Right cardiac atrium (tissue), 5 donors: Measurements from ENCODE around the gene CTSS. TPM values are rescaled to one million over a fixed set of nuclear protein-coding genes. Genes with fewer than 3 reads are reported as not detected.
"Not testable (repeated sequence)": the region's sequence is repeated elsewhere in the genome, so short reads cannot be mapped to it uniquely, and the experiment has no call there.

Experiments
- ATAC-seq, 2 donors: fragments of 200-7000 bp; cut with Tn5 transposase; one replicate each; pipeline versions ENCODE4 v1.8.0 to v1.9.1; 2020; ENCODE audit warnings: moderate library complexity in 2 of 2, mild to moderate bottlenecking in 1 of 2
- DNase-seq, 3 donors: peaks; one replicate each; pipeline ENCODE4 v3.0.0-alpha.2; 2020
- H3K27ac ChIP-seq: one replicate; pipeline ENCODE4 v1.5.1; 2013; ENCODE audit warnings: mild to moderate bottlenecking, low read length, control low read depth, moderate library complexity
- H3K27me3 ChIP-seq: one replicate; pipeline ENCODE4 v1.6.1; 2013; ENCODE audit not compliant: control insufficient read depth, insufficient read depth
- H3K4me1 ChIP-seq: one replicate; pipeline ENCODE4 v1.6.1; 2013; ENCODE audit warnings: low read length; ENCODE audit not compliant: control insufficient read depth, insufficient read depth
- H3K4me3 ChIP-seq: one replicate; pipeline ENCODE4 v1.5.1; 2013; ENCODE audit warnings: low read length, control low read depth
- H3K9me3 ChIP-seq: one replicate; pipeline ENCODE4 v1.6.1; 2013; ENCODE audit warnings: low read length; ENCODE audit not compliant: control insufficient read depth
- WGBS: extraction: QIAGEN DNeasy Blood & Tissue Kit; methylation state at CpG from one replicate; pipeline ENCODE4 v1.1.7; 2013; 5-methylcytosine and 5-hydroxymethylcytosine counted together
- intact Hi-C, 4 donors: fragments of 100-400 bp; cut with DNase I; formaldehyde crosslinking; loops; one replicate each; pipeline versions ENCODE4 v1.11.0 to v1.14.0; 2022 to 2023
- polyA plus RNA-seq: library from polyadenylated mRNA; stranded (reverse); fragments of 200-250 nt; gene quantifications from one replicate; pipeline ENCODE4 v1.2.3, GENCODE V29; 2013
- total RNA-seq, 4 donors: library from RNA; stranded (reverse); fragmentation: NEBNext Ultra II Directional; extraction: Animal tissue kit (Norgen Biotek cat#: 25700); gene quantifications; one replicate each; pipeline ENCODE4 v1.2.1, GENCODE V29; 2021
- donor health status: healthy with polysubstance abuse.
- donor health status: DM: no; HTN: yes; CAD: no.
- donor health status: DM: no; HTN: no; CAD: no.
- donor health status: DM: no; HTN: yes; CAD: no; lungs with severe emphysema.
- donor health status: DM: yes; HTN: yes; CAD: no.

The CTSS gene
- total and polyA plus RNA-seq, 5 donors: 8.7 to 64.7 (median 48.1) TPM

GRCh38 chr1:150798525-150798924 lies 32.9 kb upstream of the CTSS start:
- WGBS: 66% methylated on average over 4 of the region's 4 CpGs
- intact Hi-C loops: no loop called here
- ATAC-seq (no peak), DNase-seq (no peak)
- peaks cover 1% of the 10 kb centered on the region for H3K4me1 ChIP-seq
- H3K4me3 ChIP-seq: no peak overlapping the region
- no peak overlapping the region for H3K27ac ChIP-seq
- no peaks in the 10 kb centered on the region for H3K9me3 ChIP-seq
- H3K27me3 ChIP-seq: no peaks in the 10 kb centered on the region

- H3K4me3 ChIP-seq: no peak overlapping the region
- H3K9me3 ChIP-seq: no peaks in the 10 kb centered on the region
- no peaks in the 10 kb centered on the region for H3K27me3 ChIP-seq
- no peak for DNase-seq
- H3K4me1 ChIP-seq: peaks cover 1% of the 10 kb centered on the region
- no peak for ATAC-seq
- intact Hi-C loops: no loop called here
- 75% methylated on average over 3 of the region's 3 CpGs for WGBS
- no peak overlapping the region for H3K27ac ChIP-seq
These were observed 30.8 kb upstream of the CTSS start for GRCh38 chr1:150796374-150796773.

DNA sequence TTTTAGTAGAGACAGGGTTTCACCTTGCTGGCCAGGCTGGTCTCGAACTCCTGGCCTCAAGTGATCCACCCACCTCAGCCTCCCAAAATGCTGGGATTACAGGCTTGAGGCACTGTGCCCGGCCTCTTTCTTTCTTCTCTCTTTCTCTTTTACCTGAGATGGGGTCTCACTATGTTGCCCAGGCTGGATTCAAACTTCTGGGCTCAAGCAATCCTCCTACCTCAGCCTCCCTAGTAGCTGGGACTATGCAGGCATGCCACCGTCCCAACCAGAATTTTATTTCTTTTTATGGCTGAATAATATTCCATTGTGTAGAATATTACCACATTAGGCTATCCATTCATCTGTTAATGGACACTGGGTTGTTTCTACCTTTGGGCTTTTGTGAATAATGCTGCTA lies 28.2 kb upstream of the CTSS start:
- H3K4me1 ChIP-seq, intact Hi-C loops, DNase-seq, ATAC-seq, H3K4me3 ChIP-seq, H3K27me3 ChIP-seq, H3K27ac ChIP-seq, H3K9me3 ChIP-seq: not testable (repeated sequence)
- WGBS: 97% methylated on average over 3 of the region's 3 CpGs

DNA sequence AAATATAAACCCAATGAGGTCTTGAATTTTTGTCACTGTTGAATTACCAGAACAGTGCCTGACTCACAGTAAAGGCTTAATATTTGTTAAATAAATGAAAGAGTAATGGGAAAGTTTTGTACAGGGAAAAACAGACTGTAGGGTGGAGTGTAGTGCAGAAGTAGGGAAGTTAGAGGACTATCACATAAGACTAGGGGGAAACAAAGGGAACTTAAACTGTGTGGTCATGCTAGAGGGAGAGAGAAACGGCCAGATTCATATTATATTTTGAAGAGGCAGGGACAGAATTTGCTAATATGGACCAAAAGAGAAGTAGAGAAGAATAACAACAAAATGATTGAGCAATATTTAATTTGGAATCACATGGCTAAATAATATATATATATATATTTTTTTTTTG lies 27.6 kb upstream of the CTSS start:
- 69% methylated on average over 1 of the region's 1 CpG for WGBS
- no peak overlapping the region for H3K27ac ChIP-seq
- no peak for DNase-seq
- no peak for ATAC-seq
- no peaks in the 10 kb centered on the region for H3K9me3 ChIP-seq
- no peak overlapping the region for H3K4me3 ChIP-seq
- H3K4me1 ChIP-seq: peaks cover 1% of the 10 kb centered on the region
- intact Hi-C loops: no loop called here
- H3K27me3 ChIP-seq: no peaks in the 10 kb centered on the region

- ATAC-seq: peak; percentile 41 to 61
- intact Hi-C loops: no loop called here
- 90% methylated on average over 4 of the region's 4 CpGs for WGBS
These were observed 26.0 kb upstream of the CTSS start for GRCh38 chr1:150791585-150791984.

GRCh38 chr1:150789396-150789795 lies 23.8 kb upstream of the CTSS start:
- Histone ChIP-seq H3K4me3 (no peak overlapping the region), H3K27ac (no peak overlapping the region), H3K4me1 (no peaks in the 10 kb centered on the region), H3K9me3 (no peaks in the 10 kb centered on the region), H3K27me3 (no peaks in the 10 kb centered on the region)
- ATAC-seq: peak in 1 of 2 donors; percentile 21
- DNase-seq: no peak
- intact Hi-C loops: no loop called here
- WGBS: 72% methylated on average over 4 of the region's 4 CpGs

More at GRCh38 chr1:150791585-150791984, 26.0 kb upstream of the CTSS start:
- H3K27me3 ChIP-seq: no peaks in the 10 kb centered on the region
- no peak overlapping the region for H3K4me3 ChIP-seq
- no peak for DNase-seq
- no peak overlapping the region for H3K27ac ChIP-seq
- no peaks in the 10 kb centered on the region for H3K9me3 ChIP-seq
- peaks cover 1% of the 10 kb centered on the region for H3K4me1 ChIP-seq

GRCh38 chr1:150788946-150789345 lies 23.4 kb upstream of the CTSS start:
- no peak overlapping the region for H3K27ac ChIP-seq
- no peaks in the 10 kb centered on the region for H3K4me1 ChIP-seq
- no peak for DNase-seq
- 81% methylated on average over 4 of the region's 4 CpGs for WGBS
- no peak for ATAC-seq
- H3K27me3 ChIP-seq: no peaks in the 10 kb centered on the region
- no peak overlapping the region for H3K4me3 ChIP-seq
- intact Hi-C loops: no loop called here
- H3K9me3 ChIP-seq: no peaks in the 10 kb centered on the region

DNA sequence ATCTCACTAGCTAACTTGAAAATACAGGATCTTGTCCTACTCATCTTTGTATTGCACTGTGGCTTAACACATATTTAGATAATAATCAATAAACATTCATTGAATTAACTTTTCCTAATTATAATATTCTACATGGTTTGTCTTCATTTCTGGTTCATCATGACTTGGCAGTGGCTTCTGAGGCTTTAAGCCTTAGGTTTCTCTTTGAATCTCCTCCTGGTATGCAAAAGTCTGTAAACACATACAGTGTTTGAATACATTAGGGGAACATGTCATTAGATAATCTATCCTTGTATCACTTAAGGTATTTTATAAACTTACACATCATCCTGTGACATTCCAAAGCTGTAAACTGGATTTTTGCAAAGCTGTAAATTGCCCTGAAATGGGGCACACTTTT lies 21.9 kb upstream of the CTSS start:
- Histone ChIP-seq H3K9me3 (no peaks in the 10 kb centered on the region), H3K27ac (no peak overlapping the region), H3K4me3 (no peak overlapping the region), H3K27me3 (no peaks in the 10 kb centered on the region), H3K4me1 (no peaks in the 10 kb centered on the region)
- ATAC-seq (no peak), DNase-seq (no peak)
- intact Hi-C loops: no loop called here

- intact Hi-C loops: no loop called here
- ATAC-seq: no peak
- DNase-seq: no peak
- Histone ChIP-seq H3K9me3 (no peaks in the 10 kb centered on the region), H3K4me1 (no peaks in the 10 kb centered on the region), H3K27ac (no peak overlapping the region), H3K4me3 (no peak overlapping the region), H3K27me3 (no peaks in the 10 kb centered on the region)
- 79% methylated on average over 3 of the region's 3 CpGs for WGBS
These were observed 14.9 kb upstream of the CTSS start for GRCh38 chr1:150780510-150780909.

DNA sequence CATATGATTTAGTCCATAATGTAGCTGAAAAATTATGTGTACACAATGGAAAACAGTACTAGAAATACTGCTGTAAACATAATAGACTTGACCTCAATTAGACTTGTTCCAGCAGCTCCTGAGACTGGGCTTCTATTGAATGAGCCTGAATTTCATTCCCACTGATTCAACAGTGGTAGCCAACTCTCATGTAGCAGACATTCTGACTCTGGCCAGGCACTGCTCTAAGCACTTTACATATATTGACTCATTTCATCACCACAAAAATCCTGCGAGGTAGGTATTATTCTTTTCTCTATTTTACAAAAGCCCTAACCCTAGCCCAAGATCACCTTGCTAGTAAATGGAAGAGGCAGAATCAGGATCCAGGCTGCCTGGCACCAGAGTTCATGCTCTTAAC lies 12.8 kb upstream of the CTSS start:
- no peaks in the 10 kb centered on the region for H3K4me1 ChIP-seq
- H3K9me3 ChIP-seq: no peaks in the 10 kb centered on the region
- ATAC-seq (no peak), DNase-seq (no peak)
- no peaks in the 10 kb centered on the region for H3K27me3 ChIP-seq
- intact Hi-C loops: no loop called here
- H3K4me3 ChIP-seq: no peak overlapping the region
- H3K27ac ChIP-seq: no peak overlapping the region
- 93% methylated on average over 1 of the region's 1 CpG for WGBS

GRCh38 chr1:150777544-150777943 lies 12.0 kb upstream of the CTSS start:
- Histone ChIP-seq H3K9me3 (no peaks in the 10 kb centered on the region), H3K4me1 (no peaks in the 10 kb centered on the region), H3K4me3 (no peak overlapping the region), H3K27ac (no peak overlapping the region), H3K27me3 (no peaks in the 10 kb centered on the region)
- no peak for ATAC-seq
- 82% methylated on average over 2 of the region's 2 CpGs for WGBS
- no peak for DNase-seq
- intact Hi-C loops: no loop called here

GRCh38 chr1:150775931-150776505 lies 10.4 kb upstream of the CTSS start:
- intact Hi-C loops: not testable (repeated sequence)

More at GRCh38 chr1:150775931-150776505, 10.4 kb upstream of the CTSS start:
- H3K27ac ChIP-seq, H3K4me3 ChIP-seq, DNase-seq, H3K27me3 ChIP-seq, H3K4me1 ChIP-seq, H3K9me3 ChIP-seq, ATAC-seq: not testable (repeated sequence)
- 94% methylated on average over 13 of the region's 13 CpGs for WGBS
